GM12878 (cell line): Measurements from ENCODE around the gene ALG5. TPM values are rescaled to one million over a fixed set of nuclear protein-coding genes. Genes with fewer than 3 reads are reported as not detected.

Experiments
- ATAC-seq: fragments of 200-7000 bp; cut with Tn5 transposase; 3 replicates; pipeline ENCODE4 v1.9.1; 2020; ENCODE audit warnings: mild to moderate bottlenecking, moderate library complexity
- BruUV-seq: library from RNA; stranded (reverse); fragments of 400-500 nt; replicated peaks from 2 replicates; lab custom pipeline; 2021; lab: Mats Ljungman, UMichigan
- CTCF ChIA-PET: fragments of 300-600 bp; sonication (Branson Sonifier 250); formaldehyde crosslinking; extraction: SDS; loops from one replicate; lab custom pipeline; 2021; ENCODE audit warnings: inconsistent platforms; lab: Yijun Ruan, JAX
- POLR2A ChIA-PET: fragments of 350-600 bp; formaldehyde crosslinking; extraction: SDS; loops from one replicate; lab custom pipeline; 2021; ENCODE audit warnings: inconsistent platforms; lab: Charles Lee
- RAD21 ChIA-PET: fragments of 300-600 bp; sonication (Branson Sonifier 250); formaldehyde crosslinking; loops from one replicate; lab custom pipeline; 2023; ENCODE audit warnings: antibody characterized with exemption; ENCODE audit not compliant: unreplicated experiment; lab: Charles Lee
- SMC1A ChIA-PET: fragments of 300-600 bp; sonication (Branson Sonifier 250); formaldehyde crosslinking; loops from one replicate; lab custom pipeline; 2023; ENCODE audit not compliant: unreplicated experiment, uncharacterized antibody; lab: Charles Lee
- DNase-seq: peaks from one replicate; pipeline ENCODE4 v3.0.0-alpha.2; 2011; ENCODE audit warnings: low read depth, low spot score
- FAIRE-seq: peaks from 3 replicates; lab custom pipeline; 2011; peaks lifted over from hg19 to GRCh38; lab: Jason Lieb, UNC
- H2AFZ ChIP-seq: 2 replicates; pipeline ENCODE4 v1.6.0; 2011; ENCODE audit warnings: low read depth, low read length, control low read depth; ENCODE audit not compliant: control insufficient read depth
- H3K27ac ChIP-seq: 2 replicates; pipeline ENCODE4 v1.5.1; 2011; ENCODE audit warnings: control low read depth; ENCODE audit not compliant: control insufficient read depth, insufficient read depth
- H3K27me3 ChIP-seq, 2 experiments: replicated peaks in 1 of 2; 2 replicates each; pipeline versions ENCODE4 v1.6.0 to v1.6.1; 2011; ENCODE audit warnings: low read length in 1 of 2; ENCODE audit not compliant: control insufficient read depth in 2 of 2, insufficient read depth in 2 of 2
- H3K36me3 ChIP-seq, 2 experiments: 2 replicates each; pipeline ENCODE4 v1.5.1; 2011; ENCODE audit warnings: low read length in 1 of 2; ENCODE audit not compliant: control insufficient read depth in 2 of 2, insufficient read depth in 2 of 2
- H3K4me1 ChIP-seq: 2 replicates; pipeline ENCODE4 v1.6.1; 2011; ENCODE audit warnings: mild to moderate bottlenecking, low read length, moderate library complexity, mixed read lengths; ENCODE audit not compliant: control insufficient read depth, insufficient read depth
- H3K4me2 ChIP-seq: 2 replicates; pipeline ENCODE4 v1.6.0; 2011; ENCODE audit warnings: control low read depth; ENCODE audit not compliant: control insufficient read depth, insufficient read depth
- H3K4me3 ChIP-seq: fragments of 200-600 bp; sonication (generic); 2 replicates; pipeline ENCODE4 v1.5.1; 2016
- H3K79me2 ChIP-seq: 2 replicates; pipeline ENCODE4 v1.6.0; 2011; ENCODE audit warnings: low read length; ENCODE audit not compliant: control insufficient read depth, insufficient read depth
- H3K9ac ChIP-seq: 2 replicates; pipeline ENCODE4 v1.8.0; 2011; ENCODE audit warnings: low read length, control low read depth, mixed read lengths; ENCODE audit not compliant: control insufficient read depth, insufficient read depth
- H3K9me3 ChIP-seq: replicated peaks from 3 replicates; pipeline ENCODE4 v1.5.1; 2011; ENCODE audit warnings: mild to moderate bottlenecking, low read length; ENCODE audit not compliant: control insufficient read depth, insufficient read depth
- H4K20me1 ChIP-seq: 2 replicates; pipeline ENCODE4 v1.6.0; 2011; ENCODE audit not compliant: control insufficient read depth, insufficient read depth
- BRCA1 ChIP-seq: IDR thresholded peaks from 2 replicates; pipeline ENCODE4 v1.6.1; 2011; ENCODE audit warnings: low read depth, low read length, improper control_type of control experiment
- CHD2 ChIP-seq: IDR thresholded peaks from 2 replicates; pipeline ENCODE4 v1.6.1; 2011; ENCODE audit warnings: low read depth, low read length, improper control_type of control experiment, borderline replicate concordance
- E2F8 ChIP-seq: fragments of 450-650 bp; IDR thresholded peaks from 2 replicates; pipeline ENCODE4 v1.6.1; 2018; ENCODE audit warnings: mild to moderate bottlenecking, low read depth, moderate library complexity; ENCODE audit not compliant: partially characterized antibody
- KLF5 ChIP-seq: fragments of 450-650 bp; IDR thresholded peaks from 2 replicates; pipeline ENCODE4 v1.6.1; 2014; ENCODE audit warnings: mild to moderate bottlenecking; ENCODE audit not compliant: partially characterized antibody
- NBN ChIP-seq: fragments of 450-650 bp; IDR thresholded peaks from 2 replicates; pipeline ENCODE4 v1.6.1; 2016
- RB1 ChIP-seq: fragments of 450-650 bp; formaldehyde crosslinking; IDR thresholded peaks from 2 replicates; pipeline ENCODE4 v1.6.1; 2017; ENCODE audit warnings: mild to moderate bottlenecking, borderline replicate concordance
- RELB ChIP-seq: fragments of 450-650 bp; IDR thresholded peaks from 2 replicates; pipeline ENCODE4 v1.6.1; 2017; ENCODE audit warnings: low read depth, mild to moderate bottlenecking, moderate library complexity
- SPI1 ChIP-seq: IDR thresholded peaks from 2 replicates; pipeline ENCODE4 v1.6.1; 2011; ENCODE audit warnings: low read depth, mild to moderate bottlenecking, low read length, moderate library complexity, borderline replicate concordance; ENCODE audit not compliant: insufficient read depth
- SUPT20H ChIP-seq: IDR thresholded peaks from 2 replicates; pipeline ENCODE4 v1.6.1; 2011; ENCODE audit warnings: low read depth, mild to moderate bottlenecking, low read length, moderate library complexity, borderline replicate concordance; ENCODE audit not compliant: control insufficient read depth
- WGBS: methylation state at CpG from one replicate; pipeline ENCODE4 v1.1.6; 2016; ENCODE audit warnings: low lambda C conversion rate; ENCODE audit not compliant: insufficient replicate concordance, insufficient coverage; ENCODE audit errors: missing lambda C conversion rate; 5-methylcytosine and 5-hydroxymethylcytosine counted together
- in situ Hi-C: fragments of 300-500 bp; cut with MboI; formaldehyde crosslinking; loops from 9 replicates; pipeline ENCODE4 v1.14.3; 2018; ENCODE audit warnings: mixed read lengths
- intact Hi-C: fragments of 100-400 bp; cut with micrococcal nuclease; formaldehyde crosslinking; loops from one replicate; pipeline ENCODE4 v1.14.2; 2022; ENCODE audit not compliant: unreplicated experiment
- polyA plus RNA-seq, 11 experiments: library from polyadenylated mRNA; depleted of rRNA in 4 of 11; unstranded in 6 of 11; stranded (reverse) in 5 of 11; fragments of >200 nt; fragmentation: Nextera tagmentation in 4 of 11; fragmentation: Illumina TruSeq in 1 of 11; extraction: Ambion mirVana in 4 of 11; extraction: Trizol in 1 of 11; gene quantifications; 1 replicate in 1 of 11; 2 replicates in 10 of 11; pipeline versions ENCODE4 v1.2.1 to v1.2.3, GENCODE V29; 2011 to 2016; ENCODE audit warnings: inconsistent platforms in 2 of 11, missing spikeins in 2 of 11, low read depth in 1 of 11
- total RNA-seq, 4 experiments: library from RNA; depleted of rRNA in 3 of 4; stranded (reverse); fragments of >200 nt in 3 of 4; fragmentation: Illumina TruSeq in 1 of 4; extraction: Trizol in 1 of 4; gene quantifications; 2 replicates each; pipeline versions ENCODE4 v1.2.1 to v1.2.3, GENCODE V29; 2013 to 2021

The ALG5 gene
- total and polyA plus RNA-seq, 10 of the 15 experiments (the other 5 are each of a cell fraction or from before 2014, with no cell fraction given): 23.9 to 82.2 (median 42.5) TPM

DNA sequence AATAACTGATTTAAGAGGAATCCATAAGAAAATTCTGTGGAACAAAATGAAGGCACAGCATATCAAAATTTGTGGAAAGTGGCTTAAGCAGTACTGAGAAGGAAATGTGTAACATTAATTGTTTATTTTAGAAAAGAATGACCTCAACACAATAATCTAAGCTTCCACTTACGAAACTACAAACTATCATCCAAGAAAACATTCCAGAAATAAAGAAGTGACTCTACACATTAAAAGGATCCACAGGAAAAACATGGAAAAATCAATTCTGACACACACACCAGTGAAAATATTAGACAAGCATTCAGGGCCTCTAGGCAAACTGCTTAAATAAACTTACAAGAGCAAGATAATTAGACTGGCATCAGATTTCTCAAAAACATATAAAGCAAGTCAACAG, 15.5 kb upstream of the ALG5 start:
- ChIA-PET RAD21 (no interaction called here), SMC1A (no interaction called here), POLR2A (no interaction called here), CTCF (no interaction called here)
- TF ChIP-seq SUPT20H (no peak), BRCA1 (no peak), KLF5 (no peak), NBN (no peak)
- Histone ChIP-seq H4K20me1 (no peaks in the 10 kb centered on the region), H3K36me3 (peaks cover 2 to 7% of the 10 kb centered on the region in 2 experiments; a peak in 3 of 4 replicates), H3K9me3 (no peaks in the 10 kb centered on the region), H3K4me2 (no peak overlapping the region), H3K79me2 (no peaks in the 10 kb centered on the region), H3K27me3 (no peaks in the 10 kb centered on the region), H3K9ac (no peak overlapping the region), H2AFZ (no peak overlapping the region), H3K4me3 (no peak overlapping the region), H3K27ac (no peak overlapping the region), H3K4me1 (no peaks in the 10 kb centered on the region)
- no peak for FAIRE-seq
- no peak for ATAC-seq
- intact Hi-C loops: loop anchor here (5.0 kb wide), 1 partner anchor 33 kb away; no protein-coding TSS in a partner anchor
- BruUV-seq: no TSS peak
- in situ Hi-C loops: no loop called here
- DNase-seq: no peak
- WGBS: 100% methylated on average over 1 of the region's 1 CpG

- H3K36me3 ChIP-seq: peaks cover 3 to 10% of the 10 kb centered on the region in 2 experiments
- FAIRE-seq: no peak
- CTCF ChIA-PET: interaction anchor here (0.9 to 1.3 kb wide), 2 partner anchors 12 to 14 kb away, joined by 3 to 4 read pairs; no protein-coding TSS in a partner anchor
- no peak for TF ChIP-seq RB1
- no peak for TF ChIP-seq RELB
- no peak for TF ChIP-seq CHD2
- TF ChIP-seq E2F8: no peak
- TF ChIP-seq SPI1: no peak
Observed at GRCh38 chr13:37011788-37012187, 12.6 kb upstream of the ALG5 start.

More at GRCh38 chr13:37011788-37012187, 12.6 kb upstream of the ALG5 start:
- Histone ChIP-seq H3K4me1 (no peaks in the 10 kb centered on the region), H2AFZ (no peak overlapping the region), H3K27me3 (no peaks in the 10 kb centered on the region), H3K9me3 (no peaks in the 10 kb centered on the region), H3K4me3 (no peak overlapping the region), H3K79me2 (no peaks in the 10 kb centered on the region), H3K4me2 (no peak overlapping the region), H3K27ac (no peak overlapping the region), H4K20me1 (no peaks in the 10 kb centered on the region), H3K9ac (no peak overlapping the region)
- 97% methylated on average over 2 of the region's 2 CpGs for WGBS
- ATAC-seq: no peak
- POLR2A ChIA-PET: interaction anchor here (0.7 kb wide), 1 partner anchor 12 kb away, joined by 3 read pairs; no protein-coding TSS in a partner anchor
- no peak for DNase-seq
- in situ Hi-C loops: no loop called here
- SMC1A ChIA-PET: interaction anchor here (0.9 to 2.2 kb wide), 5 partner anchors 10 to 19 kb away, joined by 3 to 7 read pairs (median 3); partner anchors contain the start of genes ALG5 and EXOSC8
- RAD21 ChIA-PET: interaction anchor here (1.5 kb wide), 1 partner anchor 11 kb away, joined by 5 read pairs; the partner anchor contains the start of gene EXOSC8
- no TSS peak for BruUV-seq
- intact Hi-C loops: loop anchor here (5.0 kb wide), 1 partner anchor 36 kb away; no protein-coding TSS in a partner anchor
